Peyer's patch (tissue), 4 donors: ENCODE measurements around the gene SLC9A4.

Experiments used
- POLR2A ChIP-seq, 2 donors: fragments of 450-650 bp; IDR thresholded peaks; one replicate each; pipeline ENCODE4 v1.5.1; 2017; ENCODE audit warnings: antibody characterized with exemption in 2 of 2, mild to moderate bottlenecking in 2 of 2, moderate library complexity in 2 of 2
- TF ChIP-seq, protein P1 (sequence below), 6 experiments: fragments of 450-650 bp in 4 of 6; fragments of 200-600 bp in 2 of 6; sonication (generic) in 1 of 6; IDR thresholded peaks; one replicate each; pipeline ENCODE4 v1.5.1; 2017 to 2019; ENCODE audit warnings: antibody characterized with exemption in 6 of 6, mild to moderate bottlenecking in 3 of 6, moderate library complexity in 1 of 6

DNA sequence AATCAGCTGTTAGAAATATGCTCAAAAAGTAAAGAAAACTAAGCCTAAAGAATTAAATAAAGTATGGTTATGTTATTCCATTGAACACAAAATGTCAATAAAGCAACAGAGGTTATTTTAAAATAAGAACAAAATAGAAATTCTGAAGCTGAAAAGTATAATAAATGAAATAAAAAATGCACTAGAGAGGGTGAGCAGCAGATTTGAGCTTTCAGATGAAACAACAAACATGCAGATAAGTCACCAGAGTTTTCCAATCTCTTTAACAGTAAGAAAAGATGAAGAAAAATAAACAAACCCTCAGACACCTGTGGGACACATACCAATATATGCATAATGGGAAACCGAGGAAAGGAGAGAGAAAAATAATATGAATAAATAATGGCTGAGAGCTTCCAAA lies 76.0 kb downstream of the SLC9A4 start:
- no peak for TF ChIP-seq POLR2A (IDR thresholded peaks at IDR 0.05)
- TF ChIP-seq, protein P1, sequence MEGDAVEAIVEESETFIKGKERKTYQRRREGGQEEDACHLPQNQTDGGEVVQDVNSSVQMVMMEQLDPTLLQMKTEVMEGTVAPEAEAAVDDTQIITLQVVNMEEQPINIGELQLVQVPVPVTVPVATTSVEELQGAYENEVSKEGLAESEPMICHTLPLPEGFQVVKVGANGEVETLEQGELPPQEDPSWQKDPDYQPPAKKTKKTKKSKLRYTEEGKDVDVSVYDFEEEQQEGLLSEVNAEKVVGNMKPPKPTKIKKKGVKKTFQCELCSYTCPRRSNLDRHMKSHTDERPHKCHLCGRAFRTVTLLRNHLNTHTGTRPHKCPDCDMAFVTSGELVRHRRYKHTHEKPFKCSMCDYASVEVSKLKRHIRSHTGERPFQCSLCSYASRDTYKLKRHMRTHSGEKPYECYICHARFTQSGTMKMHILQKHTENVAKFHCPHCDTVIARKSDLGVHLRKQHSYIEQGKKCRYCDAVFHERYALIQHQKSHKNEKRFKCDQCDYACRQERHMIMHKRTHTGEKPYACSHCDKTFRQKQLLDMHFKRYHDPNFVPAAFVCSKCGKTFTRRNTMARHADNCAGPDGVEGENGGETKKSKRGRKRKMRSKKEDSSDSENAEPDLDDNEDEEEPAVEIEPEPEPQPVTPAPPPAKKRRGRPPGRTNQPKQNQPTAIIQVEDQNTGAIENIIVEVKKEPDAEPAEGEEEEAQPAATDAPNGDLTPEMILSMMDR (IDR thresholded peaks at IDR 0.05) = no peak
